Suprapubic skin (tissue), 4 donors: ENCODE data around the gene EGFR.

ENCODE experiments used
- POLR2A ChIP-seq, 2 donors: fragments of 450-650 bp; IDR thresholded peaks; one replicate each; pipeline ENCODE4 v1.6.1; 2017; ENCODE audit warnings: antibody characterized with exemption in 2 of 2, mild to moderate bottlenecking in 2 of 2, moderate library complexity in 2 of 2
- POLR2AphosphoS5 ChIP-seq, 3 donors: sonication (generic); formaldehyde crosslinking; IDR thresholded peaks; one replicate each; pipeline ENCODE4 v1.6.1; 2017; ENCODE audit warnings: antibody characterized with exemption in 3 of 3
- TF ChIP-seq, protein P1 (sequence below), 2 donors: fragments of 200-600 bp in 1 of 2; fragments of 450-650 bp in 1 of 2; sonication (generic) in 1 of 2; IDR thresholded peaks; one replicate each; pipeline ENCODE4 v1.5.1; 2016 to 2019; ENCODE audit warnings: antibody characterized with exemption in 2 of 2, mild to moderate bottlenecking in 1 of 2, moderate library complexity in 1 of 2

DNA sequence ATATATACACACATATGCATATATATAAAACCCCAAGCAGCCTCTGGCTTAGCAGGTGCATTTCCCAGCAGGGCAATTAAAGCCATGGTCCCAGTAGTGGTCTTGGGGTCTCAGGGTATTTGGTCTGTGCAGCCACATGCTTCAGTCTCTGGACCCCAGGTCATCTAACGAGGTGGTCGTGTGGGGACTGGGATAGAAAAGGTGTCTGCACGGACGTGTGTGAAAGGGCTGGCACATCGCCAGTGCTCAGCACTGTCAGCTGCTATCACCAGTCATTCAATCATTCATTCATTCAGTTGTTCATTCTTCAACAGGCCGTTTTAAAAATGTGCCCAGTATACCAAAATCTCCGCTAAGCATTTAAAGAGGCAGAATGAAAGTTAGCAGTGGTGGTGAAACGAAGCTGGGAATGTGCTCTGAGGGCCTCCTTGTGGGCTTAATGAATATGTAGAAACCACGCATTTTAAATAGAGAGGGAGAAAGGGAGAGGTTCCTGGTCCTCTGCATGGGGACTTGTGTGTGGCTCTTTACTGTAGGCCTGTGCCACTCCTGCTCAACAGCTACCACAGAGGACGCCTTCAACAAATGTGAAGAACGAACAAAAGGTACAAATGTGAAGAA lies 170.4 kb downstream of the EGFR start:
- TF ChIP-seq POLR2A (IDR thresholded peaks at IDR 0.05) (no peak), POLR2AphosphoS5 (IDR thresholded peaks at IDR 0.05) (no peak)
- TF ChIP-seq, protein P1, sequence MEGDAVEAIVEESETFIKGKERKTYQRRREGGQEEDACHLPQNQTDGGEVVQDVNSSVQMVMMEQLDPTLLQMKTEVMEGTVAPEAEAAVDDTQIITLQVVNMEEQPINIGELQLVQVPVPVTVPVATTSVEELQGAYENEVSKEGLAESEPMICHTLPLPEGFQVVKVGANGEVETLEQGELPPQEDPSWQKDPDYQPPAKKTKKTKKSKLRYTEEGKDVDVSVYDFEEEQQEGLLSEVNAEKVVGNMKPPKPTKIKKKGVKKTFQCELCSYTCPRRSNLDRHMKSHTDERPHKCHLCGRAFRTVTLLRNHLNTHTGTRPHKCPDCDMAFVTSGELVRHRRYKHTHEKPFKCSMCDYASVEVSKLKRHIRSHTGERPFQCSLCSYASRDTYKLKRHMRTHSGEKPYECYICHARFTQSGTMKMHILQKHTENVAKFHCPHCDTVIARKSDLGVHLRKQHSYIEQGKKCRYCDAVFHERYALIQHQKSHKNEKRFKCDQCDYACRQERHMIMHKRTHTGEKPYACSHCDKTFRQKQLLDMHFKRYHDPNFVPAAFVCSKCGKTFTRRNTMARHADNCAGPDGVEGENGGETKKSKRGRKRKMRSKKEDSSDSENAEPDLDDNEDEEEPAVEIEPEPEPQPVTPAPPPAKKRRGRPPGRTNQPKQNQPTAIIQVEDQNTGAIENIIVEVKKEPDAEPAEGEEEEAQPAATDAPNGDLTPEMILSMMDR (IDR thresholded peaks at IDR 0.05): no peak
